NAMALWA (cell line): ENCODE measurements around the gene EID2.

Source experiments
- DNase-seq: peaks from one replicate; pipeline ENCODE4 v3.0.0-alpha.2; 2015; ENCODE audit warnings: low spot score

EID2 gene

DNA sequence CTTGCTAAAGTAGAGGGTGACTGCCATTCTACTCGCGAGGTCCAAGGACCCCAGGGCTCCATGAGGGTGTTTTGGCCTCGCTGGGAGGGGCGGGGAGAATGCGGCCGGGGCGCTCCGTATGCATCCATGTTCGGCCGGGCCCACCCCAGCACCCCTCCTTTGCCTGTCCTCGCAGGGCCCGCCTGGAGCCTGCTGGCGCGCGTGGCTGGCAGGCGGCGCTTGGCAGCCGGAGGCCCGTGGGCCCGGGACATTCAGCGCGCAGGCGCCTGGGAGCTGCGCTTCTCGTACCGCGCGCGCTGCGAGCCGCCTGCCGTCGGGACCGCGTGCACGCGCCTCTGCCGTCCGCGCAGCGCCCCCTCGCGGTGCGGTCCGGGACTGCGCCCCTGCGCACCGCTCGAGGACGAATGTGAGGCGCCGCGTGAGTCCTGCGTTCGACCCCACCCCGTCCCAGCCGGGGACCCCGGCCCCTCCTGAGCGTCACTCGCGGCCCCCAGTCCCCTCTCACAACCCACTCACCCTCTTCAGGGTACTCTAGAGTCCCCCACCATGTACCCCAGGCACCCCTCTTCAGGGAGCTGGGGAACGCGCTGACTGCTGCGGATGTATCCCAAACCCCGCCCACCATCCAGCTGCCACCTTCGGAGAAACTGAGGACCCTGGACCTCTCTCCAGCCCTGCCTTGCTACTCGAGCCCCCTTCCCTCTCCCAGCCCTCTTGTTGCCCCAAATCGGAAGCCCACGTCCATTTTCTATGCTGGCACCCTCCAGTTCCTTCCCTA lies 37.1 kb downstream of the EID2 start:
- DNase-seq, result peak; percentile 90

DNA sequence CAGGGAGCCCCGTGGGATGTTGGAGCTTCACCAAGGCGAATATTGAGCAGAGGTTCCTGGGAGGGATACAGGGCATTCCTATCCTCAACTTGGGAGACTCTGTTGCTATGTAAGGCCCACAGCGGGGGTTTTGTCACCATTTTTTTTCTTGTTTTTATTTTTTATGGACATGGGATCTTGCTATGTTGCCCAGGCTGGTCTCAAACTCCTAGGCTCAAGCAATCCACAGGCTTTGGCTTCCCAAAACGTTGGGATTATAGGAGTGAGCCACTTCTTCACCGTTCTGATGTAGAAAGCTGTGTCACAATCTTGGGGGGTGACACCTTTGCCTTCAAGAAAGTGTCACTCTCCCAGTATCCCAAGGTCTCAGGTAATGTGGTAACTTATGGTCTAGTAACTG lies 38.6 kb downstream of the EID2 start:
- peak; percentile 1 for DNase-seq

DNA sequence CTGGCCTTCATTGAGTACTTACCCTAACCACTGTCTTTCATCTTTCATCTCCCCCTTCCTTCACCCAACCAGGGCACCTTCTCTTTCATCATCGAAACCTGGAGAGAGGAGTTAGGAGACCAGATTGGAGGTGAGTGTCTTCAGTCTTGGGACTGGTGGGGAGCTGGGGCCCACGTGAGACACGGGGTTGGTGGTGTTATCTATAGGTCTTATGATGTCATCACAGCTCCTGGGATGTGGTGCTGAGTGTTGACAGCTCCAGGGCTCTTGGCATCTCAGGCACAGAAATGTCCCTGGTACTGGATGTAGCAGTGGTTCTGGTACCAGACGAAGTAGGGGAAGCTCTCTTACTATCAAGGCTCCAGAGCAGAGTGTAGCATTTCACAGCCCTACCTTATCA lies 39.4 kb downstream of the EID2 start:
- DNase-seq, result peak; percentile 15

DNA sequence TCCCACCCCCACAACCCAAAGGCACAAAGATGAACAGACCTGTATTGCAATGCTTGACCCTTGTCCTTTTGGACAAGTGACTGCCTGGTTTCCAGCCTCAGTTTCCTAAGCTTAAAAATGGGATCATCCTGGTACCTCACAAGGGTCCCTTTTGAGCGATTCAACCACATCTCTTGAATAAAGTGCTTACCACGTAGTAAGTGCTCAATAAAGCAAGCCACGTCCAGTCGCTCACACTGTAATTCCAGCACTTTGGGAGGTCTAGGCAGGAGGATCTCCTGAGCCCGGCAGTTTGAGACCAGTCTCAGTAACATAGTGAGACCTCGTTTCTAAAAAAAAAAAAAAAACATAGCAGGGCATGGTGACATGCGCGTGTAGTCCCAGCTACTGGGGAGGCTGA lies 40.0 kb downstream of the EID2 start:
- DNase-seq, result peak; percentile 5

GRCh38 chr19:39498798-39499642 lies 40.9 kb downstream of the EID2 start, which contains the start of gene DLL3:
Gene DLL3, plus strand, starts transcription at chr19:39498947. Its CDS starts 28 bp downstream, at chr19:39498975.
- DNase-seq, result peak; percentile 80

GRCh38 chr19:39497996-39498797 lies 41.8 kb downstream of the EID2 start:
- peak; percentile 89 for DNase-seq

- no peak for DNase-seq
Observed at GRCh38 chr19:39497701-39497995, 42.3 kb downstream of the EID2 start.

GRCh38 chr19:39496063-39496462 lies 43.9 kb downstream of the EID2 start:
- DNase-seq, result peak; percentile 9

GRCh38 chr19:39494661-39495060 lies 45.3 kb downstream of the EID2 start:
- peak; percentile 55 for DNase-seq

DNA sequence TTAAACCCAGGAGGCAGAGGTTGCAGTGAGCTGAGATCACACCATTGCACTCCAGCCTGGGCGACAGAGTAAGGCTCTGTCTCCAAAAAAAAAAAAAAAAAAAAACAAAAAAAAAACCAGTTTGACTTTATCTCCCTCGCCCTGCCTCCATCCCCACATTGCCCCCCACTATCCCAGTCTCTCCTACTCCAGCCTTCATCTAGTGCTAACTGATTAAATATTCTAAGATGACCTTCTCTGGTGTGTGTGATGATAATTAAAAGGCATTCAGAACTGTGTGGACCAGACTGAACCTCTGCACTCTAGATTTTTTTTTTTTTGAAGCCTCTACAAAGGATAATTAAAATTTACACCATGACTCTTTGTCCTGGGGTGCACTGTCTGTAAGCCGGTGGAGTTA lies 47.2 kb downstream of the EID2 start:
- DNase-seq, result no peak

GRCh38 chr19:39492225-39492624 lies 47.7 kb downstream of the EID2 start:
- DNase-seq, result no peak

DNA sequence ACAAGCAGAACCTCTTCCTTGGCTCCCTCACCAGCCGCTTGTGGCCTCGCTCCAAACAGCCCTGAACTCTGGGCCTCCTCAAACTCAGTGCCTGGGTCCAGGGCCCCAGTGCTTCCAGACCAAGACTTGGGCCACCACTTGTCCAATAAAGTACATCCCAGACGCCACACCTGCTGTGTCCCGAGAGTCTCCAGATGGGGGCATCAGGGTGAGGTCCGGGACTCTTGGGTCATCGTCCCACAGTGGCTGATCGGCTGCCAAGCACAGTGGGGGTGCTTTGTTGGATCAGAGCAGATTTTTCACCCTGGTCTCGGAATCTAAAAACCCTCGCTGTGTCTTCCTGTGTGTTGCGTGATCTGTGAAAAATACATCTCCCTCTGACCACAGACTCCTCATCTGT lies 50.2 kb downstream of the EID2 start:
- no peak for DNase-seq
